ENCODE measurements around the gene GALNTL6.

Gene GALNTL6

GRCh38 chr4:172207258-172207657 lies 394.1 kb downstream of the GALNTL6 start:
- DNase-seq (ENCODE audit: low read depth), result no peak
- no peak overlapping the region for H3K4me3 ChIP-seq (ENCODE audit: control insufficient read depth, low read depth, low read length)
- TF ChIP-seq CTCF (conservative IDR thresholded peaks at IDR 0.05; ENCODE audit: control insufficient read depth, insufficient read depth, low read depth, low read length), result no peak

- no peak overlapping the region for H3K4me3 ChIP-seq (ENCODE audit: control insufficient read depth, low read depth, low read length)
- no peak for TF ChIP-seq CTCF (conservative IDR thresholded peaks at IDR 0.05; ENCODE audit: control insufficient read depth, insufficient read depth, low read depth, low read length)
- no peak for DNase-seq (ENCODE audit: low read depth)
Observed at GRCh38 chr4:172207886-172208285, 394.7 kb downstream of the GALNTL6 start.

GRCh38 chr4:172220679-172221078 lies 407.5 kb downstream of the GALNTL6 start:
- no peak for DNase-seq (ENCODE audit: low read depth)
- no peak for TF ChIP-seq CTCF (conservative IDR thresholded peaks at IDR 0.05; ENCODE audit: control insufficient read depth, insufficient read depth, low read depth, low read length)
- no peak overlapping the region for H3K4me3 ChIP-seq (ENCODE audit: control insufficient read depth, low read depth, low read length)

GRCh38 chr4:172225457-172225856 lies 412.3 kb downstream of the GALNTL6 start:
- TF ChIP-seq CTCF (conservative IDR thresholded peaks at IDR 0.05; ENCODE audit: control insufficient read depth, insufficient read depth, low read depth, low read length), result no peak
- no peak overlapping the region for H3K4me3 ChIP-seq (ENCODE audit: control insufficient read depth, low read depth, low read length)
- DNase-seq (ENCODE audit: low read depth), result no peak

GRCh38 chr4:172232966-172233365 lies 419.8 kb downstream of the GALNTL6 start:
- H3K4me3 ChIP-seq (ENCODE audit: control insufficient read depth, low read depth, low read length), result no peak overlapping the region
- no peak for DNase-seq (ENCODE audit: low read depth)
- TF ChIP-seq CTCF (conservative IDR thresholded peaks at IDR 0.05; ENCODE audit: control insufficient read depth, insufficient read depth, low read depth, low read length), result no peak

GRCh38 chr4:172243551-172243950 lies 430.3 kb downstream of the GALNTL6 start:
- DNase-seq (ENCODE audit: low read depth), result no peak
- TF ChIP-seq CTCF (conservative IDR thresholded peaks at IDR 0.05; ENCODE audit: control insufficient read depth, insufficient read depth, low read depth, low read length), result no peak
- no peak overlapping the region for H3K4me3 ChIP-seq (ENCODE audit: control insufficient read depth, low read depth, low read length)

GRCh38 chr4:172245516-172245915 lies 432.3 kb downstream of the GALNTL6 start:
- peak; percentile 5 for DNase-seq (ENCODE audit: low read depth)
- TF ChIP-seq CTCF (conservative IDR thresholded peaks at IDR 0.05; ENCODE audit: control insufficient read depth, insufficient read depth, low read depth, low read length), result no peak

More at GRCh38 chr4:172245516-172245915, 432.3 kb downstream of the GALNTL6 start:
- no peak overlapping the region for H3K4me3 ChIP-seq (ENCODE audit: control insufficient read depth, low read depth, low read length)
